Panc1 (cell line): ENCODE measurements around the gene ANKRD10. TPM values are rescaled to one million over a fixed set of nuclear protein-coding genes. Genes with fewer than 3 reads are reported as not detected.

Experiments used
- ATAC-seq: fragments of 200-7000 bp; cut with Tn5 transposase; 2 replicates; pipeline ENCODE4 v1.9.1; 2020; ENCODE audit warnings: mild to moderate bottlenecking, moderate library complexity
- BruUV-seq: library from RNA; stranded (reverse); fragments of 400-500 nt; replicated peaks from 2 replicates; lab custom pipeline; 2021; lab: Mats Ljungman, UMichigan
- CTCF ChIA-PET: fragments of 300-600 bp; sonication (Branson Sonifier 250); formaldehyde crosslinking; loops from one replicate; lab custom pipeline; 2022; ENCODE audit warnings: antibody characterized with exemption; lab: Charles Lee
- POLR2A ChIA-PET: fragments of 300-600 bp; sonication (Branson Sonifier 250); formaldehyde crosslinking; loops from one replicate; lab custom pipeline; 2022; ENCODE audit warnings: antibody characterized with exemption; lab: Charles Lee
- DNase-seq: peaks from one replicate; pipeline ENCODE4 v3.0.0-alpha.2; 2010; ENCODE audit warnings: low read depth, low spot score
- H3K27ac ChIP-seq: 2 replicates; pipeline ENCODE4 v1.5.1; 2011; ENCODE audit warnings: mild to moderate bottlenecking, low read length, inconsistent platforms
- H3K27me3 ChIP-seq: fragments of 200-500 bp; sonication (Bioruptor generic); 2 replicates; pipeline ENCODE4 v1.6.0; 2014; ENCODE audit warnings: low read length, inconsistent platforms; ENCODE audit not compliant: control insufficient read depth, insufficient read depth
- H3K36me3 ChIP-seq: fragments of 200-500 bp; sonication (Bioruptor generic); 2 replicates; pipeline ENCODE4 v1.5.1; 2014; ENCODE audit warnings: inconsistent platforms, mild to moderate bottlenecking, low read length, moderate library complexity; ENCODE audit not compliant: control insufficient read depth, insufficient read depth
- H3K4me1 ChIP-seq: 2 replicates; pipeline ENCODE4 v1.5.1; 2011; ENCODE audit warnings: inconsistent platforms, mild to moderate bottlenecking, low read length, moderate library complexity; ENCODE audit not compliant: control insufficient read depth, insufficient read depth
- H3K4me3 ChIP-seq, 2 experiments: 2 replicates each; pipeline ENCODE4 v1.5.1; 2011 to 2012; ENCODE audit warnings: low read depth in 2 of 2, low read length in 2 of 2, mild to moderate bottlenecking in 2 of 2, inconsistent platforms in 1 of 2, moderate library complexity in 1 of 2
- H3K9me3 ChIP-seq: fragments of 200-500 bp; sonication (Bioruptor generic); 2 replicates; pipeline ENCODE4 v1.5.1; 2014; ENCODE audit warnings: low read depth, mild to moderate bottlenecking, inconsistent platforms, low read length, moderate library complexity; ENCODE audit not compliant: control insufficient read depth, insufficient read depth
- CTCF ChIP-seq: fragments of 450-650 bp; IDR thresholded peaks from 2 replicates; pipeline ENCODE4 v1.5.1; 2017; ENCODE audit warnings: mild to moderate bottlenecking
- POLR2AphosphoS5 ChIP-seq: IDR thresholded peaks from 2 replicates; pipeline ENCODE4 v1.6.1; 2012; ENCODE audit warnings: mild to moderate bottlenecking, low read depth, low read length, moderate library complexity
- SIN3A ChIP-seq: IDR thresholded peaks from 2 replicates; pipeline ENCODE4 v1.6.1; 2012; ENCODE audit warnings: low read depth, mild to moderate bottlenecking, low read length, moderate library complexity, borderline replicate concordance; ENCODE audit not compliant: insufficient read depth
- TCF7L2 ChIP-seq: IDR thresholded peaks from 2 replicates; pipeline ENCODE4 v1.6.1; 2011; ENCODE audit warnings: mild to moderate bottlenecking, low read depth, low read length, inconsistent platforms
- in situ Hi-C: cut with HindIII; loops from 2 replicates; pipeline ENCODE4 v1.10.0; 2016; ENCODE audit warnings: low sequenced_read_pairs, low pct_unique_long_range_greater_than_20kb
- intact Hi-C: fragments of 100-400 bp; cut with micrococcal nuclease; formaldehyde crosslinking; loops from one replicate; pipeline ENCODE4 v1.10.0; 2022; ENCODE audit not compliant: unreplicated experiment
- total RNA-seq: library from RNA; stranded (reverse); gene quantifications from one replicate; pipeline ENCODE4 v1.2.1, GENCODE V29; 2021; ENCODE audit not compliant: unreplicated experiment
- TF ChIP-seq, protein P1 (sequence below), 2 experiments: IDR thresholded peaks; 2 replicates each; pipeline ENCODE4 v1.6.1; 2011 to 2012; ENCODE audit warnings: low read depth in 2 of 2, control low read depth in 1 of 2, low read length in 1 of 2, mild to moderate bottlenecking in 1 of 2, moderate library complexity in 1 of 2; ENCODE audit not compliant: insufficient read depth in 1 of 2

ANKRD10 gene
- total RNA-seq, 1 experiment from 2014 or later, result 76.8 TPM

DNA sequence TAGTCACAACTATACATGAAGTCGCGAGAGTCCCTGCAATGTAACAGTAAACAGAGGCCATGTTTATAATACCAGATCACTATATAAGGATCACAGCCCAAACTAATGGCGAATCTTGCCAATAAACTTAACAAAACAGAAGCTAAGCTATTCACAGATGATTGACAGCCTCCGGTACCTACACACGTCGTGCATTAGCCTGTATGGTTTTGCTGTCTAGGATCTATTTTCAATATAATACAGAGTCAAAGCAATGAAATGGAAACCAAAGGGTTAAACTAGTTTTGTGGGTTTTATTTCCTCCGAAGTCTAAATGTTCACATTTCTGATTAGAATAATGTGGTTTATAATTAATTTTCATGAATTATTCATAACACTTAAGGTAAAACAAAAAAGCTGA, 10.1 kb downstream of the ANKRD10 start:
- H3K4me3 ChIP-seq, result no peak overlapping the region
- H3K27ac ChIP-seq, result no peak overlapping the region
- DNase-seq (no peak), ATAC-seq (no peak)
- ChIA-PET CTCF (no interaction called here), POLR2A (no interaction called here)
- BruUV-seq, result no TSS peak
- H3K27me3 ChIP-seq, result no peaks in the 10 kb centered on the region
- peaks cover 25% of the 10 kb centered on the region for H3K4me1 ChIP-seq
- in situ Hi-C loops (no loop called here), intact Hi-C loops (no loop called here)
- H3K9me3 ChIP-seq, result no peaks in the 10 kb centered on the region
- TF ChIP-seq SIN3A (no peak), POLR2AphosphoS5 (no peak), TCF7L2 (no peak), CTCF (no peak)
- TF ChIP-seq, protein P1, sequence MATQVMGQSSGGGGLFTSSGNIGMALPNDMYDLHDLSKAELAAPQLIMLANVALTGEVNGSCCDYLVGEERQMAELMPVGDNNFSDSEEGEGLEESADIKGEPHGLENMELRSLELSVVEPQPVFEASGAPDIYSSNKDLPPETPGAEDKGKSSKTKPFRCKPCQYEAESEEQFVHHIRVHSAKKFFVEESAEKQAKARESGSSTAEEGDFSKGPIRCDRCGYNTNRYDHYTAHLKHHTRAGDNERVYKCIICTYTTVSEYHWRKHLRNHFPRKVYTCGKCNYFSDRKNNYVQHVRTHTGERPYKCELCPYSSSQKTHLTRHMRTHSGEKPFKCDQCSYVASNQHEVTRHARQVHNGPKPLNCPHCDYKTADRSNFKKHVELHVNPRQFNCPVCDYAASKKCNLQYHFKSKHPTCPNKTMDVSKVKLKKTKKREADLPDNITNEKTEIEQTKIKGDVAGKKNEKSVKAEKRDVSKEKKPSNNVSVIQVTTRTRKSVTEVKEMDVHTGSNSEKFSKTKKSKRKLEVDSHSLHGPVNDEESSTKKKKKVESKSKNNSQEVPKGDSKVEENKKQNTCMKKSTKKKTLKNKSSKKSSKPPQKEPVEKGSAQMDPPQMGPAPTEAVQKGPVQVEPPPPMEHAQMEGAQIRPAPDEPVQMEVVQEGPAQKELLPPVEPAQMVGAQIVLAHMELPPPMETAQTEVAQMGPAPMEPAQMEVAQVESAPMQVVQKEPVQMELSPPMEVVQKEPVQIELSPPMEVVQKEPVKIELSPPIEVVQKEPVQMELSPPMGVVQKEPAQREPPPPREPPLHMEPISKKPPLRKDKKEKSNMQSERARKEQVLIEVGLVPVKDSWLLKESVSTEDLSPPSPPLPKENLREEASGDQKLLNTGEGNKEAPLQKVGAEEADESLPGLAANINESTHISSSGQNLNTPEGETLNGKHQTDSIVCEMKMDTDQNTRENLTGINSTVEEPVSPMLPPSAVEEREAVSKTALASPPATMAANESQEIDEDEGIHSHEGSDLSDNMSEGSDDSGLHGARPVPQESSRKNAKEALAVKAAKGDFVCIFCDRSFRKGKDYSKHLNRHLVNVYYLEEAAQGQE (IDR thresholded peaks at IDR 0.05; ENCODE audit: insufficient read depth in 1 of 2, low read depth in 2 of 2, low read length in 1 of 2), result no peak
- peaks cover 23% of the 10 kb centered on the region for H3K36me3 ChIP-seq

GRCh38 chr13:110902370-110902769, 12.5 kb downstream of the ANKRD10 start:
- no peak for ATAC-seq
- intact Hi-C loops (no loop called here), in situ Hi-C loops (no loop called here)

More at GRCh38 chr13:110902370-110902769, 12.5 kb downstream of the ANKRD10 start:
- ChIA-PET CTCF (no interaction called here), POLR2A (no interaction called here)
- no peaks in the 10 kb centered on the region for H3K9me3 ChIP-seq
- H3K4me1 ChIP-seq, result peaks cover 2% of the 10 kb centered on the region
- H3K4me3 ChIP-seq, result no peak overlapping the region
- DNase-seq, result no peak
- H3K36me3 ChIP-seq, result peaks cover 24% of the 10 kb centered on the region
- no TSS peak for BruUV-seq
- no peaks in the 10 kb centered on the region for H3K27me3 ChIP-seq
- TF ChIP-seq SIN3A, result no peak
- TF ChIP-seq CTCF, result no peak
- TF ChIP-seq POLR2AphosphoS5, result no peak
- TF ChIP-seq, protein P1 (IDR thresholded peaks at IDR 0.05; ENCODE audit: insufficient read depth in 1 of 2, low read depth in 2 of 2, low read length in 1 of 2), result no peak
- no peak for TF ChIP-seq TCF7L2
- H3K27ac ChIP-seq, result no peak overlapping the region
